Testis (tissue), 2 donors: ENCODE data around the gene AIRE.

Experiments
- POLR2A ChIP-seq: fragments of 450-650 bp; IDR thresholded peaks from one replicate; pipeline ENCODE4 v1.6.1; 2017; ENCODE audit warnings: antibody characterized with exemption, mild to moderate bottlenecking, moderate library complexity
- TF ChIP-seq, protein P1 (sequence below), 3 experiments: fragments of 450-650 bp in 2 of 3; fragments of 200-600 bp in 1 of 3; sonication (generic) in 1 of 3; IDR thresholded peaks; one replicate each; pipeline ENCODE4 v1.5.1; 2016 to 2019; ENCODE audit warnings: antibody characterized with exemption in 3 of 3, mild to moderate bottlenecking in 2 of 3, moderate library complexity in 1 of 3

DNA sequence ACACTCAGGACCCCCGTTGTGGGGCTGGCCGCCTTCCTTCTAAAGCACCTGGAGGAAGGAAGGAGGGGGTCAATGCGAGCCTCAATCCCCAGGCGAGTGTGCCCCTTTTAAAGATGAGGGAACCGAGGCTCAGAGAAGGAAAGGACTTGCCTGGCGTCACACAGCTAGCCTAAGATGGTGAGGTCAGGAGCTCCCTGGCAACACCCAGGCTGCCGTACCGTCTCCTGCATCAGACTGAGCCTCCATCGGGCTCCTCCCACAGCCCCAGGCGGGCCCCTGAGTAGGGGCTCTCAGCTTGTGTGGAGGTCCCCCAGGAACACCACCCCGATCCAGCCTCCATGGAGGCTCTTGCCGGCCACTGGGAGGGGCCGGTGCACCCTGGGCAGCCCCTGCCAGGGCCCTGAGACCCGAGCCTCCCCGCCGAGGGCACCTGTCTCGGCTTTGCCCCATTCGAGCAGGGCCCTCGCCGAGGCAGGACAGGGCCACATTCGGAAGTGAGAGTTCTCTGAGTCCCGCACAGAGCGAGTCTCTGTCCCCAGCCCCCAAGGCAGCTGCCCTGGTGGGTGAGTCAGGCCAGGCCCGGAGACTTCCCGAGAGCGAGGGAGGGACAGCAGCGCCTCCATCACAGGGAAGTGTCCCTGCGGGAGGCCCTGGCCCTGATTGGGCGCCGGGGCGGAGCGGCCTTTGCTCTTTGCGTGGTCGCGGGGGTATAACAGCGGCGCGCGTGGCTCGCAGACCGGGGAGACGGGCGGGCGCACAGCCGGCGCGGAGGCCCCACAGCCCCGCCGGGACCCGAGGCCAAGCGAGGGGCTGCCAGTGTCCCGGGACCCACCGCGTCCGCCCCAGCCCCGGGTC is at the start of gene AIRE:
- TF ChIP-seq, protein P1, sequence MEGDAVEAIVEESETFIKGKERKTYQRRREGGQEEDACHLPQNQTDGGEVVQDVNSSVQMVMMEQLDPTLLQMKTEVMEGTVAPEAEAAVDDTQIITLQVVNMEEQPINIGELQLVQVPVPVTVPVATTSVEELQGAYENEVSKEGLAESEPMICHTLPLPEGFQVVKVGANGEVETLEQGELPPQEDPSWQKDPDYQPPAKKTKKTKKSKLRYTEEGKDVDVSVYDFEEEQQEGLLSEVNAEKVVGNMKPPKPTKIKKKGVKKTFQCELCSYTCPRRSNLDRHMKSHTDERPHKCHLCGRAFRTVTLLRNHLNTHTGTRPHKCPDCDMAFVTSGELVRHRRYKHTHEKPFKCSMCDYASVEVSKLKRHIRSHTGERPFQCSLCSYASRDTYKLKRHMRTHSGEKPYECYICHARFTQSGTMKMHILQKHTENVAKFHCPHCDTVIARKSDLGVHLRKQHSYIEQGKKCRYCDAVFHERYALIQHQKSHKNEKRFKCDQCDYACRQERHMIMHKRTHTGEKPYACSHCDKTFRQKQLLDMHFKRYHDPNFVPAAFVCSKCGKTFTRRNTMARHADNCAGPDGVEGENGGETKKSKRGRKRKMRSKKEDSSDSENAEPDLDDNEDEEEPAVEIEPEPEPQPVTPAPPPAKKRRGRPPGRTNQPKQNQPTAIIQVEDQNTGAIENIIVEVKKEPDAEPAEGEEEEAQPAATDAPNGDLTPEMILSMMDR (IDR thresholded peaks at IDR 0.05): no peak
- TF ChIP-seq POLR2A: no peak
